Activated CD8-positive, alpha-beta memory T cell treated with anti-CD3 and anti-CD28 coated beads, Interleukin-2, amount 50 U/mL, for 4 hours (primary cell): Measurements from ENCODE around the gene MED26.

Source experiments
- DNase-seq: peaks from one replicate; pipeline ENCODE4 v3.0.0-alpha.2; 2020

Gene MED26

GRCh38 chr19:16645140-16645539 lies 17.1 kb upstream of the MED26 start:
- no peak for DNase-seq

- no peak for DNase-seq
Measured at GRCh38 chr19:16641695-16642094, 13.7 kb upstream of the MED26 start.

DNA sequence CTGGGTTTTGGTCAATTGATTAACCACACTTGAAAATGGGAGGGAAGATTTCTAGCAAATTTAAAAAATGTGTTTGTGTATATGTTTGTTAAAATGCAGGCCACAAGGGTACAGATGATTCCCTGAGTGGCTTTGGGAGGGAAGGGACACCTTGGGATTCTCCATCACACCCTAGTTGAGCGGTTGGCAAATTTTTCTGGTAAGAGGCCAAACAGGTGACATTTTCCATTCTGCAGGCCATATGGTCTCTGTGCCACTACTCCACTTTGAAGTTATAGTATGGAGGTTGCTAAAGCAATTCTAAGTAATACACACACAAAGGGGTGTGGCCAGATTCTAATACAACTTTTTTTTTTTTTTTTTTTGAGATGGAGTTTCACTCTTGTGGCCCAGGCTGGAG lies 12.9 kb upstream of the MED26 start:
- no peak for DNase-seq

DNA sequence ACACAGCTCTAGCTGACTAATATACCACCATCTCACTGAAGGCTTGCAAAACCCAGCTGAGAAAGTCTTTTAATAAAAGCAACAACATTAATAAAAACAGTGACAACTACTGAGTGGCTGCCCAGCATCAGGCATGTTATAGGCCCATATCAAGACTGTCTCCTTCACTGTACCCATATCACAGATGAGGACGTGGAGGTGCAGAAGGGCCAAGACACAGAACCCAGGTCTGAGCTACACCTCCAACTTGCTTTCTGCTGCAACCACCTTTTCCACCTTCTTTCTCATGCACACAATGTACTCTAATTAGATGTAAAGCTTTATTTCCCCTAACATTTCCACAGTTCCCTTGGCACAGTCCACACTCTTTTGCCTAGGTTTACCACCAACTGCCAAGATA lies 10.7 kb upstream of the MED26 start:
- no peak for DNase-seq

DNA sequence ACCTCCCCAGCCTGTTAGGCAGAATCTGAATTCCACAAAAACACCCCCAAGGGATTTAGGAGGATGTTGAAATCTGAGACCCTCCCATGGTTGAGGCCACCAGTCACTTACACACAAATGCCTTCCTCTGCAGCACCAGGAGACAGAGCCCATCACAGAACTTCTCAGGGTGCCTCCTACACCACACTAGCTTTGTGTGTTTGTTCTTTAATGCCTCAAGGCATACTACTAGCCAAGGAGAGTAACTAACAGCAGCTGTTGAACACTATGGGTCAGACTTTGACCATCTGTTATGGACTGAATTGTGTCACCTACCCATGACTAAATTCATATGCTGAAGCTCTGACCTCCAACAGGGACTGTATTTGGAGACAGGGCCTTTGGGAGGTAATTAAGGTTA lies 9.5 kb upstream of the MED26 start:
- DNase-seq: no peak

DNA sequence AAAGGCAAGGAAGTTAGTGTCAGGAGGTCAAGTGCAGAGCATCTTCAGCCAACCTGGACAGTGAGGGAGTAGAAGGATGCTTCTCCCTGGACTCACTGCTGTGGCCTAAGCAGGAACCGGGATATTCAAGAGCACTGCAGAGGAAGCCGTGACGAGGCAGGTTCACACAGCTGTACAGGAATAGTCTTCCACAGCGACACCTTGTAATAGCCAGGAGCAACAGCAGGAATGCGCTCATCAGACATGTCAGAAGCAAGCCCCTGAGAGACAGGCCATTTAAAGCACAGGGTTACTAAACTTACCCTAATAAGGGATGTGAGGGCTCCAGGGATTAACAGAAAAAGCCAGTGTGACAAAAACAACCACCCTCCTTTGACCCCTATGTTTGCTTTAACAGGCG lies 3.5 kb upstream of the MED26 start:
- DNase-seq: no peak

DNA sequence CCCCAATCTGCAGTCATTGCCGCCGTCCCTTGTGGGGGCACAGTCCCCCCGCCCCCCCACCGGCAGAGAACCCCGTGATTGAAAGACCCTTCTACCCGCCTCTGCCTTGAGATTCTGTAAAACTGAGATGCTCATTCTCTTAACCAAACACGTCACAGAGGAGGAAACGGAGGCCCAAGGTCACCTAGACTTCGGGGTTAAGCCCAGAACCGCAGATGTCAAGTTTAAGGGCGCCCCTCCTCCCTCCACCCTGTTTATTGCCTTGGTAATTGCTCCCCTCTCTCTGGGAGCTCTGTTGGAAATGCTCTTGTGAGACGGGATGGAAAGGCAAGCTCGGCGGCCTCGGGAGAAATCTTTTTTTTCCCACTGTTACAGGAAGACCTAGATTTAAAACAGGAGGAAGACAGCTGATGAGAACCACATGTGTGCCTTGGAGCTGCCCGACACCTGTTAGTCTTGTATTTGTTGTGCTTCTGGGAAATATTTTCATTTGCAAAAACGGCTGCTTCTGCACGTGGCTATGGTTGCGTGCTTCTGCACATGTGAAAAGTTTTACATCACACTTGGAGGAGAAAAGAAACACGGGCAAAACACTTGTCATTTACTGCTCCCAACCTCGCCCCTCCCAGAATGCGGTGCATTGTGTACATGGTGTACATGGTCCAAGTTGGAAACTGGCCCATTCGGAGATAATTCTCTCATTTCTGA lies 1.1 kb upstream of the MED26 start:
- DNase-seq: no peak

GRCh38 chr19:16627928-16628182 lies 149 bp downstream of the MED26 start:
- no peak for DNase-seq

DNA sequence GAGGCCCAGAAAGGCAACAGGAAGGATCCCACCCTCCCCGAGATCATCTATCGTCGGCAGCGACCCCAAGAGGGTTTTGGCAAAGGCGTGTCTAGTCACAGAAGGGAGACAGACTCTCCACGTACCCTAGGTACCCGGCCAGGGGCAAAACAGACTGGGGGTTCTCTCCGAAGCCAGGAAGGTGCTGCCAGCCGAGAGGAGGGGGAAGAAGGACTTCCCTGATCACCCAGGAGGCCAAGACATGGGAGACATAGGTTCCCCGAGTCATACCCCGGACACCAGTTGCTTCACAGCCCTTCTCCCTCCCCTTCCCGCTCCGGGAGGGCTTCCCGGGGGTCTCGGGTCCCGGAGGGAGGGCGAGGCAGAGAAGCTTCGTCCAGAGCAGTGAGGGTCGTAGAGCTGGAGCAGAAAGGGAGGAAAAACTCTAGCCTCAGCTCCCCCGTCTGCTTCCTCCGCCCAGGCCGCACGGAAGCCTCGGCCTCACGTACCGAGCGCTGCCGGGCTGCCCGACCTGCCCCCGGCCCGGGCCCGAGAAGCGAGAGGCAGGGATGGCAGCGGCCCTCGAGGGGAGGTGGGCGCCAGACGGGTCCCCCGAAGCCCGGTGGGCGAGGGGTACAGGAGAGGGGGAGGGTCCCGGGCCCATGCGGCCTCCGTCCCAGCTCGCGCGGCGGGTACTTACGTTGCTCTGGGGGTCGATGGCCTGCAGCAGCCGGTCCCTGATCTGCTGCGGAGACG lies 644 bp downstream of the MED26 start:
- peak; percentile 23 for DNase-seq

DNA sequence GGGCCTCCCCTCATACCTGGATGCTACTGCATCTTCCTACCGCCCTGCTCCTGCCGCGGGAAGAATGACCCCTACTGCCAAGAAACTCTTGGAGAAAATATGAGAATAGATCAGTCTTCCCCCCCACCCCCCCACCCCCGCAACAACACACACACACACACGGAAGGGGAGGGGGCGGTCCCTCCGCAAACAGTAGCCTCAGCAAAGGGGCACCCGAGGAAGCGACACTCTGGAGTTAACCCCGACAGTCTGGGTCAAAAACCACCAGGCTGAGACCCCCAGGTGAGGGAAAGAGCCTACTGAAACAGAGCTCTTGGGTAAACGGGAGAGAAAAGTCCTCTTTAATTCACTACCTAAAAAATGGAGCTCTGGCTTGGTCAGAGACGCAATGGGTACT lies 1.2 kb downstream of the MED26 start:
- DNase-seq: no peak

GRCh38 chr19:16625163-16625958 lies 2.6 kb downstream of the MED26 start:
- no peak for DNase-seq

GRCh38 chr19:16624236-16624635 lies 3.8 kb downstream of the MED26 start:
- no peak for DNase-seq

GRCh38 chr19:16623576-16623975 lies 4.4 kb downstream of the MED26 start:
- DNase-seq: no peak

GRCh38 chr19:16623066-16623465 lies 4.9 kb downstream of the MED26 start:
- no peak for DNase-seq

DNA sequence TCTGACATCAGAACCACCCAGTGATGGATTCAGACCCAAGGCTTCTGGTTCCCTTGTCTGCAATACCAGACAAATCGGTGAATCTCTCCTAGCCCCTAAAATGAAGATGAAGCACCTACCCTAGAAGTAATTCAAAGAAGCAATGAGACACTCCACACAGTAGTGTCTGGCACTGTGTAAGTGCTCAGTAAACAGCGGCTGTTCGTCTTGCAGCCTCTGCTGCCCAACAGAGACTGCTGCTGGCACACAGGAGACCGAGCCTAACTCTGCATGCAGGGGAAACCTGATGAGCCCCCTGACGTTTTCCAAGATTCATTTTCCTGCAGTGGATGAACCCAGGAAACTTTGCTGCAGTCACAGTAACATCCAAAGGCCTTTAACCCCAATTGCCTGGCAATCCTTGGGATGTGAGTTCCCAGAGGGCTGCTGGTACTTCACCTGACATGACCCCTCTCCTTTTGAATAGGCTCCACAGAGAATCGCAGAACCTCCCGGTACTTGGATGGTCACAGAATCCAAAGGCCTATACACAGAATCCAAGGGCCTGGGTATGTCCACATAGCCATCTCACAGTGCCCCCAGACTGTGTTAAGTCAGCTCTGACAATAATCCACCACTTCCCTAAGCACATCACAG lies 6.7 kb downstream of the MED26 start:
- DNase-seq: no peak

GRCh38 chr19:16620584-16620983 lies 7.4 kb downstream of the MED26 start:
- DNase-seq: no peak

DNA sequence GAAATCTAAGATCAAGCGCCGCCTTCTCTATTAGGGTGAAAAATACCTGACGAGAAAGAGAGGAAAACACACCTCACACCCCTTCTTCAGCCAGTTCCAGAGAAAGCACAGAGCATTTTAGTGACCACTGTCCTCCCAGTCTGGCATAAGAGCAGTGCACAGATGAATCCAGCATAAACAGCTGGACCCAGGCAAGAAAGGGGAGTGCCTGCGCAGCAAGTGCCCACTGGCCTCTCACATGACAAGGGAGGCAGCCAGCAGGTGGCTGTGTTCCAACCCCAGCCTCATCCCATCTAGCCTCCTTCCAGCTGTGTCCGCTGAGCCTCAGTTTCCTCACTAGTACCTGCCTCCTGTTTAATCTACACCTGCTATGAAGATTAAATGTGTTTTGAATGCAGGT lies 8.0 kb downstream of the MED26 start:
- DNase-seq: no peak

DNA sequence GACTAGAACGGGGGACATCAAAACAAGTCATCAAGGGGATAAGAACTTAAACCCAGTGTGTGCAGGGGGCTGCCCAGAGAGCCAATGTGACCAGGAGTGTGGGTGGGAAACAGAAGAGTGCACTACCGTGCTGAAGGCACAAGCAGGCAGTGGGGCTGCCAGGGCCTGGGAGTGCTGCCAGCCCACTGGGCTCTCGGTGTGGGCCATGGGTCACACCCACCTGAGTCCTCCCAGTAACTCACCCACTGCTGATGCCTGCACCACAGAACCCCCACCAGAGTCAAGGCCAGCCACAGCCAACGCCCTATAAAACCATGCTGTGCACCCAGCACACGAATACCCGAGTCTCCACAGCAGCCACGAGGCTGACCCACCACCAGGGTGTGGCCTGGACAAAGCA lies 8.5 kb downstream of the MED26 start:
- DNase-seq: no peak

- DNase-seq: no peak
Measured at GRCh38 chr19:16618248-16618647, 9.8 kb downstream of the MED26 start.

GRCh38 chr19:16615808-16616207 lies 12.2 kb downstream of the MED26 start:
- no peak for DNase-seq

DNA sequence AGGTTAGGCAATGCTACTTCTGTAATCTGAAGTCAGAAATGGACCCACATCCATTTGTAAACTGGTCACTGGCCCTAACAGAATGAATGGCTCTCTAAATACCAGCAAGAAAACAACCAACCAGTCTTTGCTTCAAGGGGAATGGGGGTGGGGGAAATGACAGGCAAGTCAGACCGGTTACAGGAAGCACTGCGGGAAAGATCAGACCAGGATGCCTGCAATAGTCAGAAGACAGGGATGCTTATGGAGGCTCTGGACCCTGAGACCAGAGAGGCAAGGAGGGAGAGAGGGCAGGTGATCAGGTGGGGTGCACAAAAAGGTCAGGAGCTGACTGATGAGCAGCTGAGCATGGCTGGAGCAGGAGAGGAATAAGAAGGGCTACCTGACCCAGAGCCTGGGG lies 13.1 kb downstream of the MED26 start:
- no peak for DNase-seq

DNA sequence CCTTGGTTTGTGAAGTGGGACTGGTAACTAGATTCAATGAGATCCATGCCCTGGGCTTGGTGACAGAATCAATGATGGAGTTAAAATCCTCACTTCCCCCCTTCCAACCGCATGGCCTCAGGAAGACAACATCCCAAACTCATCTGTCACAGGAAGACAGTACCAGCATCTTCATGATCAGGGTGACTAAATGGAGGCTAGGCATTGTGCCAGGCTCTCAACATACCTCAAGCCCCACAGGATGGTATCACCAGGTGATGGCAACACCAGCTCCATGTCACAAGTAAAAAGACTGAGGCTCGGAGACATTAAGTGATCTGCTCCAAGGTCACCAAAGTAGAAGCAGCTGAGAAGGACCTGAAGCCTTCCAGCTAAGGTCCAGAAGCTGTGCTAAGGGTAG lies 14.2 kb downstream of the MED26 start:
- no peak for DNase-seq

DNA sequence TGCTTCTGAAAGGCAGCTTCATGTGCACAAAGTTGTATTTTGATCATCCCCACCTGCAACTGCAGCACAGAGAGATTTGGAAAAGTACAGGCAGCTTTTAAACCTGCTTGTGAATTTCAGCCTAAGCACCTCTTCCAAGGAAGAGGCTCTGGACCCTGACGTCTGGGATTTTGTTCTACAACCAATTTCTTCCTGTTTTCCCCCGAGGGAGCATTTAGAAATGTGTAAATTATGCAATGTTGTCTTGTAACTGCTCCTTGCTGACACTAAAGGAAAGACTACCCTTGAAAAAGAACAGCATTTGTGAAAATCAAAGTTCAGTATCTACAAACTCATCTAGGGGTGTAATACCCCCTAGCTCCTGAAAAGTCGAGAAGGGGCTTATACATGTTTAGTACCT lies 15.4 kb downstream of the MED26 start:
- DNase-seq: no peak

GRCh38 chr19:16611121-16611520 lies 16.9 kb downstream of the MED26 start:
- no peak for DNase-seq
